H1 (cell line): ENCODE results near the gene MIPEP.
A peak's percentile ranks its signal among the peaks of the same experiment; 100 is the strongest.

Source experiments
- CTCF ChIP-seq, 3 experiments: IDR thresholded peaks; 1 replicate in 2 of 3; 2 replicates in 1 of 3; pipeline versions ENCODE4 v1.5.1 to v1.6.1; 2011; ENCODE audit warnings: low read length in 3 of 3, mild to moderate bottlenecking in 3 of 3, inconsistent platforms in 2 of 3, low read depth in 1 of 3, moderate library complexity in 1 of 3; ENCODE audit not compliant: insufficient read depth in 1 of 3; ENCODE audit errors: control extremely low read depth in 1 of 3
- POLR2AphosphoS5 ChIP-seq: IDR thresholded peaks from 2 replicates; pipeline ENCODE4 v1.6.1; 2011; ENCODE audit warnings: low read depth, low read length

GRCh38 chr13:23778002-23778652, 111.1 kb downstream of the MIPEP start:
- TF ChIP-seq CTCF (IDR thresholded peaks at IDR 0.05; ENCODE audit: control extremely low read depth in 1 of 3, insufficient read depth in 1 of 3, low read depth in 1 of 3, low read length in 3 of 3) (peak in 2 of 3 experiments; percentile 6 to 16; a peak in 2 of 4 replicates), POLR2AphosphoS5 (no peak)
